ENCODE data around the gene FYCO1.

FYCO1 gene

DNA sequence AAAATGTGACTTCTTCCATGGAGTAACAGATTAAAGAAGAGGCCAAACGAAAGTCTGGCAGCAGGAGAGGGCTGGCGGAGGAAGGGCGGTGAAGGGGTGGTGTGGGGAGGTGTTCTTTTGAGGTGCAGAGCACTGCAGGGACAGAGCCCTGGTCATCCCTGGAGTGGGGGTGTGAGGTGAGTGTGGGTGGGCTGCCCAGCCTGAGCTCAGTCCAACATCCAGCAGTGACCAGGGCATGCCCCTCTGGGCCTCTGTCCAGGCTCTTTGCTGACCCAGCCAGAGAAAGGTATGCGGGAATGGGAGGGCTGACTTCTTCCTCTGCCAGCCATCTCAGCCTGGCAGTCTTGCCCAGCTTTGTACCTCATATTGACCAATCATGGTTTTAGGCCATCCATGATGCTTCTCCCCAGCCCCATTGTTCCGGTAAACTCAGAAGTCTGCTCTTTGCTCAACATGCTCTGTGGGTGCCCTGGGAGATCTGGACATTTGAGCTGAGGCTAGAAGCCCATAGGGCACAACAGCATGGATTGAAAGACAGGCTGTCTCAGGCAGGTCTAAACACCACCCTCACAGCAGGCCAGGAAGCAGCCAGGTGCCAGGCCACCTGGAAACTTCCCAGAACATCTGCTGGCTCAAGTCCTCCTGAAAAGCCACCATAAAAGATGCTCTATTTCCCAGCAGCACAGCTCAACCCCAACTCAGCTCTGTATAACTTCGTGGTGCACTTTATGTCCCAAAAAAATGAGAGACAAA, 78.3 kb downstream of the FYCO1 start:
- no peak for DNase-seq (ENCODE audit: insufficient read length, low spot score)
- peak; percentile 38 for FAIRE-seq
- TF ChIP-seq POLR2AphosphoS5 (IDR thresholded peaks at IDR 0.05; ENCODE audit: low read depth, low read length) (peak; percentile 25; the same call in 1 of the 2 replicates), POU2F2 (IDR thresholded peaks at IDR 0.05; ENCODE audit: low read depth, low read length) (no peak)

DNA sequence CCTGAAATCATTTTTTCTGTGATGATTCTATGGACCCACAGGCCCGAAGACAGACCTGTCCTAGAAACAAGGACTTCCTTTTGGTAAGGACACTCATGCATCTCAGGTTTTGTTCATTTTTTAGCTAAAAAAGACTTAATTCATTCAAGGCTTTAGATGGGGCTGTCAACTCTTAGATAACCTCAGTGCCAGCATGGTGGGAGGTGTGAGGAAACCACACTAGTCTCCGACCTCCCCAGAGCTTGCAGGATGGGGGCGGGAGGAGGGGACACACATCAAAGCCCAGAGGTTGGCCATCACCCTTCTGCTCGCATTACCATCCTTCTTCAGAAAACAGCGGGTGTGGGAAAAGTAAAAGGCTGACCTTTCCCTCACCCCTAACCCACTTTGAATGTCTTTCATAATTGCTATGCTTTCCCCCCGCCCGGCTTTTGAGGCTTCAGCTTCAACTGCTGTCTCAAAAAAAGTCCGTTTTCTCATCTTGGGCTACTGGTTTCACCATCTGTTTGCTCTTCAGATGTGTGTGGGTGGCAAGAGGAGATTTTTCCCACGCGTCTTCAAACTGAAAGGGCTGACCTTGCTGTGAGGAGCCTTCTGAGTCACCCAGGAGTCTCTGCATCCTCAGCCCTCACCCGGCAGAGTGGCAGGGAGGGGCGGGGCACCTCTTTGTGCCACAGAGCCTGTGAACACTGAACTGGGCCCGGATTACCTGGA, 79.9 kb downstream of the FYCO1 start:
- peak; percentile 73 for DNase-seq (ENCODE audit: insufficient read length, low spot score)
- FAIRE-seq, result peak; percentile 94
- peak; percentile 41; the same call in 1 of the 2 replicates for TF ChIP-seq TAF1 (IDR thresholded peaks at IDR 0.05; ENCODE audit: low read depth, low read length)
- TF ChIP-seq POLR2A (IDR thresholded peaks at IDR 0.05; ENCODE audit: low read depth, low read length), result no peak
- TF ChIP-seq POU2F2 (IDR thresholded peaks at IDR 0.05; ENCODE audit: low read depth, low read length), result peak; percentile 88; the same call in 1 of the 2 replicates
- peak; percentile 40 for TF ChIP-seq PAX5 (IDR thresholded peaks at IDR 0.05; ENCODE audit: insufficient read depth, low read length, severe bottlenecking)
- TF ChIP-seq SPI1 (IDR thresholded peaks at IDR 0.05; ENCODE audit: low read depth, low read length), result no peak
- TF ChIP-seq POLR2AphosphoS5 (IDR thresholded peaks at IDR 0.05; ENCODE audit: low read depth, low read length), result 0 out of 2 replicates have a peak, but pooled peaks have one; percentile 64

DNA sequence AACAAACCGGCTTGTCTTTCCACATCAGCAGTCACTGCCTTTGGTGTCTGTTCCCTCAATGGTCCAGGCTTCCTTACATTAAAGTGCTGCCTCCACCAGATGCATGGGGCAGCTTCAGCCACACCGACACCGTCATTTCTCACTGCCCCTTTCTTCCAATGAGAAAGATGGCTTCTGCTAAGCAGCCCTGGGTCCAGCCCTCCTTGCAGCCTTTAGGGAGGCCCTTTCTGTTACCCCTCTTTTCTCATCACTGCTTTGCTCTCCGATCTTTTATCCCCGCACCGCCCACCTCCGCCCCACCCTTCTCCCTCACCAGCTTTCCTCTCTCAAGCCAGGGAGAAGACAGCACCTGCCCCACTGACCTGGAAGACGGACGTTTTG, 80.6 kb downstream of the FYCO1 start:
- FAIRE-seq (no peak), DNase-seq (ENCODE audit: insufficient read length, low spot score) (no peak)
- TF ChIP-seq PAX5 (IDR thresholded peaks at IDR 0.05; ENCODE audit: insufficient read depth, low read length, severe bottlenecking) (no peak), POU2F2 (IDR thresholded peaks at IDR 0.05; ENCODE audit: low read depth, low read length) (no peak), POLR2AphosphoS5 (IDR thresholded peaks at IDR 0.05; ENCODE audit: low read depth, low read length) (no peak; the same call in 1 of the 2 replicates), TAF1 (IDR thresholded peaks at IDR 0.05; ENCODE audit: low read depth, low read length) (no peak), SPI1 (IDR thresholded peaks at IDR 0.05; ENCODE audit: low read depth, low read length) (no peak), POLR2A (IDR thresholded peaks at IDR 0.05; ENCODE audit: low read depth, low read length) (no peak)

DNA sequence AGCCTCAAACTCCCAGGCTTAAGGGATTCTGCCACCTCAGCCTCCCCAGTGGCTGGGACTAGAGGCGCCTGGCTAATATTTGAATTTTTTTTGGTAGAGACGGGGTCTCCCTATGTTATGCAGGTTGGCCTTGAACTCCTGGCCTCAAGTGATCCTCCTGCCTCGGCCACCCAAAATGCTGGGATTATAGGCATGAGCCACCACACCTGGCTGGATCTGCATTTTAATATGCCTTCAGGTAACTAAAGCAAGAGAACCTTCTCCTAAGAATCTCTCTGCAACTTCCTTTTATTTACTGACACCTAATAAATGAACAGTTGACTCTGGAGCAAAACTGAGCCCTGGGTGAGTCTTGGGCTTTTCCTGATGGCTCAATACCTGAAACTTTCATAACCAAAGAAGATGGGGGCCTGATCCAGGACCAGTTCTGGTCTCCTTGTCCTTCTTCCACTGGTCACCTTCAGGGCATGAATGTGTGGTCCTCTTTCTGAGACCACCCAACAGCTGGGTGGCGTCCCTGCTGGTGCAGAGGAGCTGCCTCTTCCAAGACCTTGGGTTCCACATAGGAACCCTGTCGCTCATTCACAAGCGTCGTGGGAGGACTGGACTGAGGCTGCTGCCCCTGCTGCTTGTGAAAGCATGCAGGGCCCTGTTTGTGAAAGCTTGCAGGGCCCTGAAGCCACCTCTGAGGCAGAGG, 81.1 kb downstream of the FYCO1 start:
- DNase-seq (ENCODE audit: insufficient read length, low spot score) (no peak), FAIRE-seq (peak; percentile 47)
- TF ChIP-seq TAF1 (IDR thresholded peaks at IDR 0.05; ENCODE audit: low read depth, low read length) (0 out of 2 replicates have a peak, but pooled peaks have one; percentile 0), POU2F2 (IDR thresholded peaks at IDR 0.05; ENCODE audit: low read depth, low read length) (no peak)

DNA sequence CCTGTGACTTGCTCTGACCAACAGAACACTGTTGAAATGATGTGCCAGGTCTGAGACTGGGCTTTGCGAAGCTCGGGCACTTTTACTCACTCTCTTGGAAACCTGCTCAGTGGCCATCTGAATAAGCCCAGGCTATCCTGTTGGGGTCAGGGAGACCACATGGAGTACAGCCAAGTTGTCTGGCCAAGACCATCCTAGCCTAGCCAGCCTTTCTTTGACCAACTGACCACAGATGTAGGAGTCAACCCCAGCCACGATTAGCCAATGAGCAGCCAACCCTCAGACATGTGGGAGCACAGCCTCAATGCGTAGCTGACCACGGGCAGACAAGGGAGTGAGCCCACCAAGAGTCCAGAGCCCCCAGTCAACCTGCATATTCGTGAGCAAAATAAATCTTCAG, 83.2 kb downstream of the FYCO1 start:
- FAIRE-seq (no peak), DNase-seq (ENCODE audit: insufficient read length, low spot score) (no peak)
- TF ChIP-seq POLR2AphosphoS5 (IDR thresholded peaks at IDR 0.05; ENCODE audit: low read depth, low read length) (no peak), TAF1 (IDR thresholded peaks at IDR 0.05; ENCODE audit: low read depth, low read length) (peak; percentile 24; the same call in 1 of the 2 replicates), POU2F2 (IDR thresholded peaks at IDR 0.05; ENCODE audit: low read depth, low read length) (no peak)

DNA sequence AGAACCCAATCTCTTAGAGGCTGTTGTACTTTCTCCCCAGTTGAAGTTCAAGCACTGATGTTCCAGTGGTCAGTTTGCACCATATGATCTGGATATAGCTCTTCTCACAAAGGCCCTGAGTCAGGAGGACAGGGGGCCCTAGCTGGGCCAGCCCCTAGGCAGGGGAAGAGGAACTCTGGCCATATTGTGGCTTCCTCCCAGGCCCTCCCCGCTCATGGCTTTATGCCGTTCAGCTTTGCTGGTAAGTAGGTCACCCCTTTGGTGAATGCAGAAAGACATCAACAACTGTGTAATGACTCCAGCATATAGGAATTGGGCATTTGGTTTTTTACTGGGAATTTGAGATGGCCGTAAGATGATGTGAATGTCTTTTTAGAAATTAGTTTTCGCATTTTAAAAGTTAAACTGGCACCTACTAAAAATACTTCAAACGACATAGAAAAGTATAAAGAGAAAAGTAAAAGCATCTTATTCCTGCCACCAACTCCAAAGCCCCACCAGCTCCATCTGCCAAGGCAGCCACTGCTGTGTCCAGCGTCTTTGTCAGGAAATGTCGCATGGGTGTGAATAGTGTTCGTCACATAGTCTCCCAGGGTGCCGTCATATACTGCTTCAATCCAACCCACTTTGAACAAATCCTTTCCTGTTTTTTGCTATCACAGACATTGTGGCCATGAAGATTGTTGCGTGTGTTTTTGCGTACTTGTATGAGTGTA, 84.0 kb downstream of the FYCO1 start:
- FAIRE-seq, result no peak
- DNase-seq (ENCODE audit: insufficient read length, low spot score), result no peak
- TF ChIP-seq TAF1 (IDR thresholded peaks at IDR 0.05; ENCODE audit: low read depth, low read length), result no peak

DNA sequence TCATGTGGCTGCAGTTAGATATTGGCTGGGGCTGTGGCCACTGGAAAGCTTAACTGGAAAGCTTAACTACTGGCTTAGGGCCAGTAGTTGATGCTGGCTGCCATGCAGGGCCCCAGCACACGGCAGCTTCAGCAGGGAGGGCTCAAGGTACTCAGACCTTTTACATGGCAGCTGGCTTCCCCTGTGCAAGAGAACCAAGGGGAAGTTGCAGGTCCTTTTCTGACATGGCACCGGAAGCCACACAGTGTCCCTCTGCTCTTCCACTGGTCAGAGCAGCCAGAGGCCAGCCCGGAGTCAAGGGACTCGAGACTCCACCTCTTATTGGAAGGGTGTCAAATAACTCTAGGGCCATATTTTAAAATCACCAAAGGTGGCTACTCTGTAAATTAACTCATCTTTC, 84.7 kb downstream of the FYCO1 start:
- no peak for DNase-seq (ENCODE audit: insufficient read length, low spot score)
- no peak for FAIRE-seq
- TF ChIP-seq SPI1 (IDR thresholded peaks at IDR 0.05; ENCODE audit: low read depth, low read length), result no peak

DNA sequence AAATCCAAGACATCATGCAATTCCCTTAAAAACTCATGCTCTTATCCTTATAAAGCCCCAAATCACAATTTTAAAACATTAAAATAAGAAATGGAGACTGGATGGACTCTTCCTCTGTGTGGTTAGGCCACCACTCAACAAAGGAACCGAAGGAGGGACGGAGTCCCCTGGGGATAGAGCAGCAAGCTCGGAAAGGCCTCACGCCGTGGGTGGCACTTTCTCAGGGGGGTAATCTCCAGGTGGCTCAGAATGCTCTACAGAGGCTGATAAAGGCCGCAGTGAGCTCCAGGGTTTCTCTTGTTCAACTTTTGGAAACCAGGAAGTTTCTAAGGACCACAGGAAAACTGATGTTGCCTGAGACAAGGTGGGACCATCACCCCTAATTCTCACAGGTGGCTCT, 86.1 kb downstream of the FYCO1 start:
- no peak for TF ChIP-seq POLR2A (IDR thresholded peaks at IDR 0.05; ENCODE audit: low read depth, low read length)
- TF ChIP-seq POLR2AphosphoS5 (IDR thresholded peaks at IDR 0.05; ENCODE audit: low read depth, low read length), result no peak
- TF ChIP-seq PAX5 (IDR thresholded peaks at IDR 0.05; ENCODE audit: insufficient read depth, low read length, severe bottlenecking), result no peak
- TF ChIP-seq TAF1 (IDR thresholded peaks at IDR 0.05; ENCODE audit: low read depth, low read length), result no peak
- TF ChIP-seq SPI1 (IDR thresholded peaks at IDR 0.05; ENCODE audit: low read depth, low read length), result no peak
- no peak for TF ChIP-seq POU2F2 (IDR thresholded peaks at IDR 0.05; ENCODE audit: low read depth, low read length)
- DNase-seq (ENCODE audit: insufficient read length, low spot score) (no peak), FAIRE-seq (no peak)

DNA sequence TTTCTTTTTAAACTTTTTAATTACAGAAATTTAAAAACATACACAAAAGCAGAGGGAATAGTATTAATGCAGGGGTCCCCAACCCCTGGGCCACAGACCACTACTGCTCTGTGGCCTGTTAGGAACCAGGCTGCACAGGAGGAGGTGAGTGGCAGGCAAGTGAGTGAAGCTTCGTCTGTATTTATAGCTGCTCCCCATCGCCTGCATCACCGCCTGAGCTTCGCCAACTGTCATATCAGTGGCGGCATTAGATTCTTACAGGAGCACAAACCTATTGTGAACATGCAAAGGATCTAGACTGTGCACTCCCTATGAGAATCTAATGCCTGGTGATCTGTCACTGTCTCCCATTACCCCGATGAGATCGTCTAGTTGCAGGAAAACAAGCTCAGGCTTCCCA, 86.9 kb downstream of the FYCO1 start:
- FAIRE-seq, result no peak
- no peak for DNase-seq (ENCODE audit: insufficient read length, low spot score)
- no peak for TF ChIP-seq POLR2AphosphoS5 (IDR thresholded peaks at IDR 0.05; ENCODE audit: low read depth, low read length)
- no peak for TF ChIP-seq POU2F2 (IDR thresholded peaks at IDR 0.05; ENCODE audit: low read depth, low read length)
- no peak for TF ChIP-seq POLR2A (IDR thresholded peaks at IDR 0.05; ENCODE audit: low read depth, low read length)
- TF ChIP-seq PAX5 (IDR thresholded peaks at IDR 0.05; ENCODE audit: insufficient read depth, low read length, severe bottlenecking), result no peak
- TF ChIP-seq SPI1 (IDR thresholded peaks at IDR 0.05; ENCODE audit: low read depth, low read length), result no peak
- no peak for TF ChIP-seq TAF1 (IDR thresholded peaks at IDR 0.05; ENCODE audit: low read depth, low read length)
